Measurements from ENCODE around the gene ETV7. TPM values are rescaled to one million over a fixed set of nuclear protein-coding genes. Genes with fewer than 3 reads are reported as not detected.
A peak's percentile ranks its signal among the peaks of the same experiment; 100 is the strongest.

Gene ETV7
- polyA plus RNA-seq, 3 donors, result 0.10 to 2.2 (median 1.5) TPM

DNA sequence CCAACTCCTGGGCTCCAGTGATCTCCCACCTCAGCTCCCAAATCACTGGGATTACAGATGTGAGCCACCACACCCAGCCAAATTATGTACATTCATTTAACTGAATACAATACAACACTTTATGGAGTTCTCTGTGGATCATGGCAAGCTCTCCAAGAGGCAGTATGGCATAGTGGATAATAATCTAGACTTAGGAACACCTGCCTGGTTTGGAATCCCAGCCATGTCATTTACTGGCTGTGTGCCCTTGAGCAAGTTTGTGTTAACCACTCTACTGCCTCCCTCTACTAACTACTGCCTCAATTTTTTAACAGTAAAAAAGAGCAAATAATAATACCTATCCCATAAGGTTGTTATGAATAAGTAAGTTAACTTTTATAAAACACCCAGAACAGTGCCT, 1.9 kb upstream of the ETV7 start:
- Mint-ChIP-seq H3K4me1 (peaks cover 24% of the 10 kb centered on the region), H3K36me3 (peaks cover 3 to 8% of the 10 kb centered on the region in 2 donors), H3K4me3 (no peak overlapping the region), H3K27ac (no peak overlapping the region), H3K9me3 (peaks cover 0 to 6% (median 3%) of the 10 kb centered on the region in 7 donors), H3K27me3 (ENCODE audit: low read depth in 3 of 3) (peaks cover 23 to 54% (median 48%) of the 10 kb centered on the region in 3 donors)
- H4K20me1 ChIP-seq (ENCODE audit: insufficient read depth, low read length), result no peaks in the 10 kb centered on the region
- H3K27me3 ChIP-seq (ENCODE audit: control insufficient read depth in 2 of 2, insufficient read depth in 2 of 2, low read length in 2 of 2), result peaks cover 9 to 36% of the 10 kb centered on the region in 2 donors
- no peak overlapping the region for H3K9ac ChIP-seq (ENCODE audit: insufficient read depth, low read length, poor library complexity, severe bottlenecking)
- no peaks in the 10 kb centered on the region for H3K9me3 ChIP-seq (replicated peaks in 1 of 2; ENCODE audit: control insufficient read depth in 1 of 2, insufficient read depth in 1 of 2, low read length in 2 of 2)
- TF ChIP-seq, protein P1, sequence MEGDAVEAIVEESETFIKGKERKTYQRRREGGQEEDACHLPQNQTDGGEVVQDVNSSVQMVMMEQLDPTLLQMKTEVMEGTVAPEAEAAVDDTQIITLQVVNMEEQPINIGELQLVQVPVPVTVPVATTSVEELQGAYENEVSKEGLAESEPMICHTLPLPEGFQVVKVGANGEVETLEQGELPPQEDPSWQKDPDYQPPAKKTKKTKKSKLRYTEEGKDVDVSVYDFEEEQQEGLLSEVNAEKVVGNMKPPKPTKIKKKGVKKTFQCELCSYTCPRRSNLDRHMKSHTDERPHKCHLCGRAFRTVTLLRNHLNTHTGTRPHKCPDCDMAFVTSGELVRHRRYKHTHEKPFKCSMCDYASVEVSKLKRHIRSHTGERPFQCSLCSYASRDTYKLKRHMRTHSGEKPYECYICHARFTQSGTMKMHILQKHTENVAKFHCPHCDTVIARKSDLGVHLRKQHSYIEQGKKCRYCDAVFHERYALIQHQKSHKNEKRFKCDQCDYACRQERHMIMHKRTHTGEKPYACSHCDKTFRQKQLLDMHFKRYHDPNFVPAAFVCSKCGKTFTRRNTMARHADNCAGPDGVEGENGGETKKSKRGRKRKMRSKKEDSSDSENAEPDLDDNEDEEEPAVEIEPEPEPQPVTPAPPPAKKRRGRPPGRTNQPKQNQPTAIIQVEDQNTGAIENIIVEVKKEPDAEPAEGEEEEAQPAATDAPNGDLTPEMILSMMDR (IDR thresholded peaks at IDR 0.05), result no peak
- H3K4me3 ChIP-seq (replicated peaks in 1 of 3; ENCODE audit: low read depth in 2 of 3, low read length in 3 of 3), result no peak overlapping the region
- H3K27ac ChIP-seq (ENCODE audit: low read depth in 1 of 2, low read length in 2 of 2), result no peak overlapping the region
- DNase-seq, result no peak
- H2AFZ ChIP-seq (ENCODE audit: insufficient read depth, low read depth, low read length, poor library complexity, severe bottlenecking), result no peak overlapping the region
- H3K4me2 ChIP-seq (replicated peaks; ENCODE audit: extremely low read depth, low read length, poor library complexity, severe bottlenecking), result no peak overlapping the region
- H3K4me1 ChIP-seq (ENCODE audit: control insufficient read depth in 1 of 2, insufficient read depth in 2 of 2, low read length in 2 of 2), result peaks cover 18 to 24% of the 10 kb centered on the region in 2 donors
- no peaks in the 10 kb centered on the region for H3K79me2 ChIP-seq (ENCODE audit: insufficient read depth, low read length)
- intact Hi-C loops (cut with micrococcal nuclease), result no loop called here
- no peaks in the 10 kb centered on the region for H3K36me3 ChIP-seq (replicated peaks in 1 of 2; ENCODE audit: control insufficient read depth in 1 of 2, insufficient read depth in 2 of 2, low read length in 2 of 2)

DNA sequence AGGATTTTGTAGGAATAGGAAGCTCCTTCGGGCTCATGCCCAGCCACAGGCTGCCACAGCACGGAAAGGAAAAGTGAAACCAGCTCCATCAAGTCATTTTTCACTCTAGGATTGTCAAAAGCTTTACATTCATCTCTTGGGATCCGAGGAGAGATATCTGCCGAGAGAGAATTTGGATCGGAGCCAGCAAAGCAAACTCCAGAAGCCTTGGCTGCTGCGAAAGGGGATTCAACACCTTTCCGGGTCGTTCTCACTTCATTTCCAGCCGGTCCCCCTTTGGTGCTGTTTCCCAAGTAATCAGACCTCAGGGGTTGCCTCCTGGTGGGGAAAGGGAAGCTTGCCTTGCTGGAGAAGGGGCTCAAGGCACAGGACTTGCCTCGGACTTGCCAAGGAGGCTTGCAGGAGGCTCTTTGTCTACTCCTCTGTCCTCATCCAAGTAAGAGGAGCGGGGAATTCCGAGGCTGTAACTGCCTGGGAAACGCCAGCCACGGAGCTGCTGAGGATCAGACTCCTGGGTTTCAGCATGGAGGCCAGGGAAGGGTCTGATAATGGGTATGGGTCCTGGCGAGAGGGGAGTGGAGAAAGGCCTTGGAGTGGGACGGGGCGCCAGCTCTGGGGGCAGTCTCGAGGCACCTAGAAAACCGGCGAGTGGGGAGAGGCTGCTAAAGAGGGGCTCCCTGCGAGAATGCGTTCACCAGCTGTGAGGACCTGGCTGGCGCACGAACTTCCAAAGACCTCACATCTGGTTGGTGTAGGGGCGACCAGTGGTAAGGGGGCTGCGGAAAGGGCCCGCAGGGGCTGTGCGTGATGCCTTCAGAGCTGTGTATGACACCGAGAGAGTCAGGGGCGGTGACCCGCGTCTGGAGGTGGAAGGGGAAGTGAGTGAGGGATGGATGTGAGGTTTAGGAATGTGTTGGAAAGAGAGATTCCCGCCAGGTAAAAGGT, 702 bp downstream of the ETV7 start:
- Histone ChIP-seq H3K4me2 (replicated peaks; ENCODE audit: extremely low read depth, low read length, poor library complexity, severe bottlenecking) (peak overlapping the region; percentile 100), H3K27me3 (ENCODE audit: control insufficient read depth in 2 of 2, insufficient read depth in 2 of 2, low read length in 2 of 2) (peaks cover 9 to 36% of the 10 kb centered on the region in 2 donors), H2AFZ (ENCODE audit: insufficient read depth, low read depth, low read length, poor library complexity, severe bottlenecking) (peak overlapping the region; percentile 100), H3K79me2 (ENCODE audit: insufficient read depth, low read length) (no peaks in the 10 kb centered on the region), H3K9ac (ENCODE audit: insufficient read depth, low read length, poor library complexity, severe bottlenecking) (peak overlapping the region; percentile 66), H3K4me3 (replicated peaks in 1 of 3; ENCODE audit: low read depth in 2 of 3, low read length in 3 of 3) (peak overlapping the region; percentile 70 to 99 (median 76)), H3K27ac (ENCODE audit: low read depth in 1 of 2, low read length in 2 of 2) (peak overlapping the region in 1 of 2 donors; percentile 69), H3K4me1 (ENCODE audit: control insufficient read depth in 1 of 2, insufficient read depth in 2 of 2, low read length in 2 of 2) (peaks cover 18 to 24% of the 10 kb centered on the region in 2 donors), H4K20me1 (ENCODE audit: insufficient read depth, low read length) (no peaks in the 10 kb centered on the region), H3K36me3 (replicated peaks in 1 of 2; ENCODE audit: control insufficient read depth in 1 of 2, insufficient read depth in 2 of 2, low read length in 2 of 2) (no peaks in the 10 kb centered on the region), H3K9me3 (replicated peaks in 1 of 2; ENCODE audit: control insufficient read depth in 1 of 2, insufficient read depth in 1 of 2, low read length in 2 of 2) (no peaks in the 10 kb centered on the region)
- Mint-ChIP-seq H3K4me3 (peak overlapping the region; percentile 98 to 100), H3K9me3 (peaks cover 0 to 6% (median 3%) of the 10 kb centered on the region in 7 donors), H3K36me3 (peaks cover 8 to 11% of the 10 kb centered on the region in 2 donors), H3K27me3 (ENCODE audit: low read depth in 3 of 3) (peaks cover 17 to 52% (median 45%) of the 10 kb centered on the region in 3 donors), H3K4me1 (peaks cover 27% of the 10 kb centered on the region), H3K27ac (peak overlapping the region in 6 of 7 donors; percentile 50 to 89 (median 79))
- TF ChIP-seq, protein P1 (IDR thresholded peaks at IDR 0.05), result peak; percentile 1
- intact Hi-C loops (cut with micrococcal nuclease), result no loop called here
- DNase-seq, result peak; percentile 24 to 53 (median 44)
- 0% methylated on average over 29 of the region's 33 CpGs for WGBS (ENCODE audit: insufficient coverage)

All from CD14-positive monocyte (primary cell).